Neuronal stem cell (in vitro differentiated cells): ENCODE data around the gene TTLL3.

Experiments
- DNase-seq: peaks from one replicate; pipeline ENCODE4 v3.0.0-alpha.2; 2013; ENCODE audit warnings: low spot score
- H2AFZ ChIP-seq: one replicate; pipeline ENCODE4 v1.6.1; 2013; ENCODE audit warnings: mild to moderate bottlenecking, low read length, inconsistent platforms
- H2AK5ac ChIP-seq: 2 replicates; pipeline ENCODE4 v1.6.1; 2013; ENCODE audit warnings: low read depth, mild to moderate bottlenecking, inconsistent platforms, low read length, moderate library complexity, mixed read lengths
- H2BK120ac ChIP-seq: 2 replicates; pipeline ENCODE4 v1.6.1; 2013; ENCODE audit warnings: low read depth, mild to moderate bottlenecking, inconsistent platforms, low read length, moderate library complexity, mixed read lengths
- H2BK12ac ChIP-seq: one replicate; pipeline ENCODE4 v1.6.1; 2013; ENCODE audit warnings: low read length, inconsistent platforms
- H2BK15ac ChIP-seq: 2 replicates; pipeline ENCODE4 v1.6.1; 2013; ENCODE audit warnings: mild to moderate bottlenecking, low read length, inconsistent platforms, mixed read lengths
- H2BK5ac ChIP-seq: one replicate; pipeline ENCODE4 v1.6.1; 2013; ENCODE audit warnings: inconsistent platforms, mild to moderate bottlenecking, low read length, moderate library complexity
- H3K14ac ChIP-seq: one replicate; pipeline ENCODE4 v1.6.1; 2013; ENCODE audit warnings: low read length, inconsistent platforms
- H3K18ac ChIP-seq: 2 replicates; pipeline ENCODE4 v1.6.1; 2013; ENCODE audit warnings: low read length, inconsistent platforms
- H3K23ac ChIP-seq: 2 replicates; pipeline ENCODE4 v1.6.1; 2013; ENCODE audit warnings: low read depth, mild to moderate bottlenecking, mixed read lengths, low read length, inconsistent platforms; ENCODE audit not compliant: poor library complexity
- H3K27ac ChIP-seq: replicated peaks from 3 replicates; pipeline ENCODE4 v1.5.1; 2013; ENCODE audit warnings: low read length, inconsistent platforms
- H3K27me3 ChIP-seq, 3 experiments: 2 replicates each; pipeline ENCODE4 v1.6.1; 2013; ENCODE audit warnings: low read length in 3 of 3, mild to moderate bottlenecking in 2 of 3, inconsistent platforms in 1 of 3, low read depth in 1 of 3, mixed read lengths in 1 of 3, moderate library complexity in 1 of 3; ENCODE audit not compliant: control insufficient read depth in 3 of 3, insufficient read depth in 3 of 3
- H3K36me3 ChIP-seq, 2 donors: replicated peaks in 1 of 2; 2 replicates each; pipeline ENCODE4 v1.6.1; 2013; ENCODE audit warnings: low read length in 2 of 2; ENCODE audit not compliant: control insufficient read depth in 2 of 2, insufficient read depth in 2 of 2
- H3K4ac ChIP-seq: 2 replicates; pipeline ENCODE4 v1.6.1; 2013; ENCODE audit warnings: inconsistent platforms, mild to moderate bottlenecking, low read length, moderate library complexity
- H3K4me1 ChIP-seq, 2 donors: 1 replicate in 1 of 2; 2 replicates in 1 of 2; pipeline ENCODE4 v1.6.1; 2013; ENCODE audit warnings: low read length in 2 of 2, low read depth in 1 of 2; ENCODE audit not compliant: control insufficient read depth in 2 of 2, insufficient read depth in 1 of 2
- H3K4me2 ChIP-seq: one replicate; pipeline ENCODE4 v1.6.1; 2013; ENCODE audit warnings: mild to moderate bottlenecking, low read length, inconsistent platforms; ENCODE audit not compliant: insufficient read depth, poor library complexity, severe bottlenecking
- H3K4me3 ChIP-seq, 2 donors: 2 replicates each; pipeline ENCODE4 v1.5.1; 2013; ENCODE audit warnings: low read length in 2 of 2, mild to moderate bottlenecking in 2 of 2, inconsistent platforms in 1 of 2, moderate library complexity in 1 of 2
- H3K79me1 ChIP-seq: one replicate; pipeline ENCODE4 v1.6.1; 2013; ENCODE audit warnings: low read depth, mild to moderate bottlenecking, inconsistent platforms, low read length, moderate library complexity
- H3K9ac ChIP-seq: one replicate; pipeline ENCODE4 v1.6.1; 2013; ENCODE audit warnings: mild to moderate bottlenecking, low read depth, low read length, inconsistent platforms; ENCODE audit not compliant: poor library complexity
- H3K9me3 ChIP-seq, 2 donors: replicated peaks in 1 of 2; 2 replicates each; pipeline versions ENCODE3 to v1.6.1; 2013; ENCODE audit warnings: low read length in 2 of 2, mild to moderate bottlenecking in 2 of 2, inconsistent platforms in 1 of 2, low read depth in 1 of 2, mixed read lengths in 1 of 2, moderate library complexity in 1 of 2; ENCODE audit not compliant: control insufficient read depth in 2 of 2, insufficient read depth in 1 of 2
- H4K8ac ChIP-seq: one replicate; pipeline ENCODE4 v1.6.1; 2013; ENCODE audit warnings: low read depth, mild to moderate bottlenecking, inconsistent platforms, low read length, moderate library complexity
- H4K91ac ChIP-seq: one replicate; pipeline ENCODE4 v1.6.1; 2013; ENCODE audit warnings: low read length, low read depth, mild to moderate bottlenecking, inconsistent platforms; ENCODE audit not compliant: poor library complexity
- WGBS, 2 donors: extraction: QIAGEN DNeasy Blood & Tissue Kit; methylation state at CpG; one replicate each; pipeline ENCODE4 v1.1.7; 2013; ENCODE audit warnings: missing lambda C conversion rate in 2 of 2, mixed read lengths in 1 of 2; ENCODE audit not compliant: insufficient read length in 2 of 2, insufficient replicate concordance in 1 of 2; ENCODE audit errors: extremely low coverage in 2 of 2; 5-methylcytosine and 5-hydroxymethylcytosine counted together

Gene TTLL3

DNA sequence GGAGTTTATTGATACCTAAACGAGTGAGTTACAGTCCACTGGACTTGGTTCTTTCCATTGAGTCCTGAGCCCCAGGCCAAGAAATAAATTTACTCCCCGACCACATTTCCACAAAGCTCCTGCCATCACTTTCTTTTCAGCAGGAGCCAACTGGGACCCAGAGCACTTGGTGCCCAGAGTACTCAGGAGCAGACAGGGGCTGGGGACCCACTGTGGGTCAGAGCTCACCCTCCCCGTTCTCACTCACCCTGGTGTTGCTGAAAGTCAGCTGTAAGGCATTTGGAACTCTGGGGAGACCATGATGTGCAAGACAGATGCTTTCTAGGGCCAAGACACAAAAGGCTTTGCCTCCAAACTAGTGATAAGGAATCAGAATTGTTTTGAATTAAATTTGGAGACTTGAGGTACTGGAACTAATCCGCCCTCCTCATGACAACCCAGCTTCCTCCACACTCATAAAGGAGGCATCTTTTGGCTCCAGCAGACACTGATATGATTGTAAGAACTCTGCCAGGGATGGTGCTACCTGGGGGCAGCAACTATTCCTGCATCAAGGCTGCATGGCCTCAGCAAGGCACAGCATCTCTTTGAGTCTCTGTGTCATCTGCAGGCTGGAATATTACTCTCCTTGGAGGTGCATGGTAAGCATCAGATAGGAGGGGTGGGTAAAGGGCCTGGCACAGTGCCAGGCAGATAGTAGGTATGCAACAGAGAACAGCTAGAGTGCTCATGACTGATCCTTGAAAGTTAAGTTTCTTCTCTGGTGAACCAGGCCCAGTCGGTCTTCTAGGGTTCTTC, 33.0 kb upstream of the TTLL3 start:
- no peaks in the 10 kb centered on the region for H3K27me3 ChIP-seq
- no peak overlapping the region for H3K18ac ChIP-seq
- H3K4me1 ChIP-seq = no peaks in the 10 kb centered on the region
- no peak overlapping the region for H3K4me2 ChIP-seq
- H3K36me3 ChIP-seq = peaks cover 13 to 33% of the 10 kb centered on the region in 2 donors
- no peak overlapping the region for H2BK120ac ChIP-seq
- WGBS, 2 donors = 100% methylated on average over 1 of the region's 5 CpGs; no CpG with 5 or more reads in 1 of the 2 donors
- no peak overlapping the region for H2BK5ac ChIP-seq
- H3K14ac ChIP-seq = no peak overlapping the region
- H3K9me3 ChIP-seq = no peaks in the 10 kb centered on the region
- no peak overlapping the region for H2BK12ac ChIP-seq
- no peak overlapping the region for H3K23ac ChIP-seq
- DNase-seq = no peak
- H2AK5ac ChIP-seq = no peak overlapping the region
- no peak overlapping the region for H3K4ac ChIP-seq
- H3K27ac ChIP-seq = no peak overlapping the region
- H4K8ac ChIP-seq = no peak overlapping the region
- H3K4me3 ChIP-seq = no peak overlapping the region
- H3K9ac ChIP-seq = no peak overlapping the region
- no peak overlapping the region for H2AFZ ChIP-seq
- no peak overlapping the region for H2BK15ac ChIP-seq
- H4K91ac ChIP-seq = no peak overlapping the region
- peaks cover 3% of the 10 kb centered on the region for H3K79me1 ChIP-seq

DNA sequence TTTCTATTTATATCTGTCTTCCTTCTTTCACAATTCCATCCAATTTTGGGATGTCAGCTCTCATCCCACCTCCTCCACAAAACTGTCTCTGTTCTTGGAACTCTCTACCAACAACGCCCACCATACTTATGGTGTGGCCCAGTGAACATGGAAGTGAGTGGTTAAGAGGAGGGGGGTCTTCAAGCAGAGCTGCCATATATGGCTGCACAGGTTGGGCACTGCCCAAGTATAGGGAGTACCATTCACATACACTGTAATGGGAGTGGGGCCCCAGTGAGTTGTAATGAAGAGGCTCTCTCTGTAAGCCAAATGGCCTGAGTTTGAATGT, 32.4 kb upstream of the TTLL3 start:
- Histone ChIP-seq H3K9ac (no peak overlapping the region), H2BK15ac (no peak overlapping the region), H3K23ac (no peak overlapping the region), H3K27ac (no peak overlapping the region), H2BK120ac (no peak overlapping the region), H3K9me3 (no peaks in the 10 kb centered on the region), H2BK12ac (no peak overlapping the region), H3K18ac (no peak overlapping the region), H2AFZ (no peak overlapping the region), H3K4me2 (no peak overlapping the region), H4K8ac (no peak overlapping the region), H3K4me3 (no peak overlapping the region), H3K14ac (no peak overlapping the region), H2AK5ac (no peak overlapping the region), H3K27me3 (no peaks in the 10 kb centered on the region), H3K79me1 (peaks cover 3% of the 10 kb centered on the region), H3K36me3 (peaks cover 13 to 39% of the 10 kb centered on the region in 2 donors), H3K4ac (no peak overlapping the region), H2BK5ac (no peak overlapping the region), H4K91ac (no peak overlapping the region), H3K4me1 (no peaks in the 10 kb centered on the region)
- no peak for DNase-seq
- WGBS, 2 donors = no CpG with 5 or more reads among the region's 1 CpG

DNA sequence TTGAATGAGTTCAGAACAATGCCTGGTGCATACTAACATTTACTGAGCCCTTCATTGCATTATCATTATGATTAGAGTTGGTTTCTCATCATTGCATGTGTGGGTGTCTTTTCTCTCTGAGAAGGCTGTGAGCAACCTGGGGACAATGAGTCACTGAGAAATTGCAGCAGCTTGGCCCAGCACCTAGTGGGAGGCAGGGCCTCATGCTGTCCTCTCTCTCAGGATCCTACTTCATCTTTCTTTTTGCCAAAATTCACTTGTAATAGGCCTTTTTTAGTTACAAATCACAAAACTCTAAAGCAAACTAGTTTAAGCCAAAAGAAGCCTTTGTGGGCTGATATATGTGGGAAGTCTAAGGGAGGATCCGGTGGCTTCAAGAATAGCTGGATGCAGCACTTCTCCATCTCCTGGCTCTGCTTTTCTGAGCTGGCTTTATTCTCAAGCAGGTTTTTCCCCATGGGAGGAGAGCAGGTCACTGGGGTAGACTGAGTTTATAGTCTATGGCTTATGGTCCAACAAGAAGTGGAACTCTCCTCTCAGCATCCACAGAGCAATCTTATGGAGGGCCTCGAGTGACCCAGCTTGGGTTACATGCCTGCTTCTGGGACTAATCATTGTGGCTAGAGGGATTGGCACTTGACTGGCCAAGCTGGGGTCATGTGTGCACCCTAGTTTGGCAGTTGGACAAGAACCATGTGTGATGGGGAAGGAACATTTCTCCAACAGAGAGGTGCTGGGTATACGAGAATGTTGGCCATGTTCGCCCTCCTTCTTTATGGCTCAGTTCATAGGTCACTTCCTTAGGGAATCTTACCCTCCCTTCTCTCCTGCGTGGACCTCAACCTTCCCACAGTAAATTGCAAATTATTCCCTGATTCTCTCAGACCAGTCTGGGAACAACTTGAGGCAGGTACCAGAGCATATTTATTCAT, 31.7 kb upstream of the TTLL3 start:
- Histone ChIP-seq H2AFZ (no peak overlapping the region), H3K4me2 (no peak overlapping the region), H3K9me3 (no peaks in the 10 kb centered on the region), H3K23ac (no peak overlapping the region), H2BK12ac (no peak overlapping the region), H3K27ac (no peak overlapping the region), H2BK5ac (no peak overlapping the region), H3K79me1 (peaks cover 3% of the 10 kb centered on the region), H2AK5ac (no peak overlapping the region), H3K4ac (no peak overlapping the region), H4K8ac (no peak overlapping the region), H2BK15ac (no peak overlapping the region), H4K91ac (no peak overlapping the region), H3K27me3 (no peaks in the 10 kb centered on the region), H3K36me3 (peaks cover 15 to 46% of the 10 kb centered on the region in 2 donors), H3K9ac (no peak overlapping the region), H2BK120ac (no peak overlapping the region), H3K18ac (no peak overlapping the region), H3K4me1 (no peaks in the 10 kb centered on the region), H3K14ac (no peak overlapping the region), H3K4me3 (no peak overlapping the region)
- DNase-seq = no peak
- no CpG with 5 or more reads among the region's 5 CpGs for WGBS, 2 donors

DNA sequence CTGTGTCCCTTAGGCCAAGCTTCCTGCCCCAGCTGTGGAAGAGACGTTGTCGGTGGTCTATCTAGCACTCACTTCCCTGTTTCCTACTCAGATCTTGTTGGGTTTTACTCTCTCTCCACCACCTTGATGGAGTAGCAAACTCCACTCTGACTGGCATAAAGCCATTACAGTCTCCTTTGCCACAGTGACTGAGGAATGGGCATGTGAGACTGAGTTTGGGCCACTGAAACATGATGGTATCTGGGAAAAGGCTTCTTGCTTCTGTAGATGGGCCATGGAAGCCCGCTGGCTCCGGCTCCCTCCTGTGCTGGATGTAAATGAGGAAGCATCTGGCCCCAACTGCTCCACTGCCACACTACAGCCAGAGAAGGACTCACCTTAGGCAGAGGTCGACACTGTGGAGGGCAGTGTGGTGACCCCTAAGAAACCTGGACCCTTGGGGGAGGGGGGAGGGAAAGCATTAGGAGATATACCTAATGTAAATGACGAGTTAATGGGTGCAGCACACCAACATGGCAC, 30.9 kb upstream of the TTLL3 start:
- Histone ChIP-seq H3K79me1 (peaks cover 3% of the 10 kb centered on the region), H3K9ac (no peak overlapping the region), H2AK5ac (no peak overlapping the region), H3K36me3 (peaks cover 20 to 52% of the 10 kb centered on the region in 2 donors), H3K27me3 (no peaks in the 10 kb centered on the region), H4K91ac (no peak overlapping the region), H3K4me3 (no peak overlapping the region), H2AFZ (no peak overlapping the region), H2BK5ac (no peak overlapping the region), H3K23ac (no peak overlapping the region), H3K4ac (no peak overlapping the region), H3K4me1 (no peaks in the 10 kb centered on the region), H2BK15ac (no peak overlapping the region), H3K4me2 (no peak overlapping the region), H4K8ac (no peak overlapping the region), H3K9me3 (no peaks in the 10 kb centered on the region), H3K14ac (no peak overlapping the region), H2BK12ac (no peak overlapping the region), H2BK120ac (no peak overlapping the region), H3K27ac (no peak overlapping the region), H3K18ac (no peak overlapping the region)
- DNase-seq = no peak
- WGBS, 2 donors = no CpG with 5 or more reads among the region's 6 CpGs
